C4-2B (cell line): ENCODE measurements around the gene DLGAP1.

Source experiments
- H3K27ac ChIP-seq: fragments of 450-650 bp; 2 replicates; pipeline ENCODE4 v1.5.1; 2017
- CTCF ChIP-seq: fragments of 450-650 bp; conservative IDR thresholded peaks from 2 replicates; pipeline ENCODE4 v1.5.1; 2017; ENCODE audit warnings: mild to moderate bottlenecking
- ZFX ChIP-seq: fragments of 450-650 bp; IDR thresholded peaks from 2 replicates; pipeline ENCODE4 v1.6.1; 2017

Gene DLGAP1

GRCh38 chr18:3499501-3499900 is 955.6 kb downstream of the DLGAP1 start:
- no peak overlapping the region for H3K27ac ChIP-seq
- no peak for TF ChIP-seq ZFX
- TF ChIP-seq CTCF = no peak

- H3K27ac ChIP-seq = no peak overlapping the region
- TF ChIP-seq CTCF = no peak
- no peak for TF ChIP-seq ZFX
These were observed 956.2 kb downstream of the DLGAP1 start for GRCh38 chr18:3498698-3499471.

DNA sequence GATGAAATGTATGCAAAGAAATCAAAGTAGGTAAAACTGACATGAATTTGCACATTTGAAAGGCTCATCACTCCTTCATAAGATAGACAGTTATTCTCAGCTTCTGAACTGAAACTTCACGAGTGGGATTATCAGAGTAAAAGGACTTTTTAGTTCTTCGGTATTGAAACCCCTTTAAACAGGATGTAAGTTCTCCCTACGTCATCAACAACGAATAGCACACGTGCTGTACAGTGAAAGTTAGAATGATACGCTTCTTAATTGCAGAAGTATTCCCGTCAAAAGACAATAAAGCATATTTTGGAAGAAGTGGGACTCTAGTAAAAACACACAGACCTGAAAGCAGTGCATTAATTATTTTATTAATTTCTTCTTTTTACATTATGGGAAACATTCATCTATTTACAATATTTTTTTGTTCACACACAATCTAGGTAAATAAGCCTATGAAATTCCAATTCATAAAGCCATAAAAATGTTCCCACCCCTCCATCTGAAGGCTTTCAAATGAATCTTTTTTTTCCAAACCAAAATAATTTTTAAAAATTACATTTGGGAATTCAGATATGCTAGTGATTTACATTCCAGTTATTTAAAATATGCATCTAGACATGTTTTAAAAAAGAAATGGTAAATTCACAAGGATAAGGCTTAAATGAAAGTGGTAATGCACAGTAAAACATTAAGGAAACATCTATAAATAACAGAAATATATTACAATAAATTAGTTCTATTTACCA is 959.2 kb downstream of the DLGAP1 start:
- TF ChIP-seq CTCF (no peak), ZFX (no peak)
- no peak overlapping the region for H3K27ac ChIP-seq

GRCh38 chr18:3494569-3494968 is 960.5 kb downstream of the DLGAP1 start:
- no peak overlapping the region for H3K27ac ChIP-seq

GRCh38 chr18:3494245-3494526 is 960.9 kb downstream of the DLGAP1 start:
- no peak for TF ChIP-seq CTCF
- no peak for TF ChIP-seq ZFX
- no peak overlapping the region for H3K27ac ChIP-seq

More at GRCh38 chr18:3494569-3494968, 960.5 kb downstream of the DLGAP1 start:
- no peak for TF ChIP-seq CTCF
- no peak for TF ChIP-seq ZFX

- H3K27ac ChIP-seq = no peak overlapping the region
- TF ChIP-seq CTCF = no peak
- TF ChIP-seq ZFX = no peak
These were observed 961.4 kb downstream of the DLGAP1 start for GRCh38 chr18:3493501-3494244.

DNA sequence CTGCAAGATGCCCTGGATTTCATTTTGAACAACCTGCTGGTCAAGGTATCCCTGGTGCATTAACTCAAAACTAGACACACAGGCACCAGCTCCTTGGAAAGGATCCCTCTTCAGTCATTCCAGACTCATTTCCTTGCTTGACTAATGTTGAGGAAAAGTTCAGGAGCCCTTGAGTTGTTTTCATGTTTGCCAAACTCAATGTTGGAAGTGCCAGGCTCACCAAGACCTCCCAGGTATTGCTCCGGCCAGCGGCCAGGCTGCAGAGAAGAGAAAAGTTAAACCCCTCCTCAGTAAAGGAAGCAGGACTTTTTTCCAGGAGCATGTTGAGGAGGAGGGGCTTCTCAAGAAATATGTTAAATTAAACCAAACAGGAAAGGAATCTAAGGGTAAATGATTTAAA is 962.4 kb downstream of the DLGAP1 start:
- TF ChIP-seq CTCF (no peak), ZFX (no peak)
- H3K27ac ChIP-seq = no peak overlapping the region
